HepG2 (cell line): ENCODE measurements around the gene ARHGDIA. TPM values are rescaled to one million over a fixed set of nuclear protein-coding genes. Genes with fewer than 3 reads are reported as not detected.

Experiments
- CREB1 ChIP-seq, 2 experiments: fragments of 450-650 bp in 1 of 2; IDR thresholded peaks; 2 replicates each; pipeline ENCODE4 v1.6.1; 2016 to 2017; ENCODE audit warnings: control low read depth in 1 of 2, mild to moderate bottlenecking in 1 of 2, missing compliant biosample characterization in 1 of 2, missing genetic modification characterization in 1 of 2
- GTF3A ChIP-seq: sonication (generic); formaldehyde crosslinking; conservative IDR thresholded peaks from 2 replicates; pipeline ENCODE4 v1.4.0; 2020; ENCODE audit warnings: mild to moderate bottlenecking, missing genetic modification reagents
- HDAC2 ChIP-seq: sonication (generic); formaldehyde crosslinking; IDR thresholded peaks from 2 replicates; pipeline ENCODE4 v1.4.0; 2020; ENCODE audit warnings: missing genetic modification reagents
- ISL2 ChIP-seq: sonication (generic); formaldehyde crosslinking; IDR thresholded peaks from 2 replicates; pipeline ENCODE4 v1.5.0; 2020; ENCODE audit warnings: missing genetic modification reagents
- ISX ChIP-seq: sonication (generic); formaldehyde crosslinking; conservative IDR thresholded peaks from 2 replicates; pipeline ENCODE4 v1.5.0; 2020; ENCODE audit warnings: missing genetic modification reagents
- MTF1 ChIP-seq: sonication (generic); formaldehyde crosslinking; IDR thresholded peaks from 2 replicates; pipeline ENCODE4 v1.5.0; 2020; ENCODE audit warnings: missing genetic modification reagents
- NR1H2 ChIP-seq: sonication (generic); formaldehyde crosslinking; IDR thresholded peaks from 2 replicates; pipeline ENCODE4 v1.8.1; 2022; ENCODE audit warnings: low read depth, missing genetic modification reagents, borderline replicate concordance
- PITX1 ChIP-seq: sonication (generic); formaldehyde crosslinking; IDR thresholded peaks from 2 replicates; pipeline ENCODE4 v1.5.1; 2020; ENCODE audit warnings: mild to moderate bottlenecking, missing genetic modification reagents
- PRPF4 ChIP-seq: fragments of 200-400 bp; formaldehyde crosslinking; IDR thresholded peaks from 2 replicates; pipeline ENCODE4 v1.6.1; 2016; ENCODE audit warnings: low read length, low read depth; ENCODE audit not compliant: poor library complexity, severe bottlenecking
- SAP130 ChIP-seq: IDR thresholded peaks from 2 replicates; pipeline ENCODE4 v1.6.1; 2016; ENCODE audit warnings: low read depth
- TCF12 ChIP-seq, 2 experiments: fragments of 450-650 bp in 1 of 2; sonication (generic) in 1 of 2; formaldehyde crosslinking in 1 of 2; IDR thresholded peaks; 2 replicates each; pipeline versions ENCODE4 v1.6.1 to v1.8.0; 2017 to 2022; ENCODE audit warnings: antibody characterized with exemption in 1 of 2, mild to moderate bottlenecking in 1 of 2, missing genetic modification reagents in 1 of 2, moderate library complexity in 1 of 2
- WIZ ChIP-seq: sonication (generic); formaldehyde crosslinking; IDR thresholded peaks from 2 replicates; pipeline ENCODE4 v1.5.1; 2020; ENCODE audit warnings: mild to moderate bottlenecking, missing genetic modification reagents
- ZBTB3 ChIP-seq: sonication (generic); formaldehyde crosslinking; IDR thresholded peaks from 2 replicates; pipeline ENCODE4 v1.4.0; 2020; ENCODE audit warnings: low read depth, mild to moderate bottlenecking, moderate library complexity, missing genetic modification reagents, borderline replicate concordance
- ZNF614 ChIP-seq: IDR thresholded peaks from 2 replicates; pipeline ENCODE4 v1.6.1; 2018; ENCODE audit warnings: missing biosample characterization, missing genetic modification reagents, inconsistent platforms, borderline replicate concordance
- ZNF709 ChIP-seq: sonication (generic); formaldehyde crosslinking; IDR thresholded peaks from 2 replicates; pipeline ENCODE4 v1.5.0; 2020; ENCODE audit warnings: mild to moderate bottlenecking, missing genetic modification reagents
- ZNF891 ChIP-seq: sonication (generic); formaldehyde crosslinking; IDR thresholded peaks from 2 replicates; pipeline ENCODE4 v1.5.0; 2020; ENCODE audit warnings: mild to moderate bottlenecking, missing genetic modification reagents
- polyA plus RNA-seq, 8 experiments: library from polyadenylated mRNA; depleted of rRNA in 3 of 8; stranded (reverse) in 7 of 8; unstranded in 1 of 8; fragments of >200 nt; fragmentation: Illumina TruSeq in 4 of 8; extraction: Trizol in 4 of 8; gene quantifications; 2 replicates each; pipeline versions ENCODE4 v1.2.1 to v1.2.3, GENCODE V29; 2011 to 2016; ENCODE audit warnings: low read depth in 4 of 8, missing spikeins in 1 of 8, mixed read lengths in 1 of 8; ENCODE audit not compliant: insufficient read depth in 1 of 8
- total RNA-seq, 5 experiments: library from RNA; depleted of rRNA; stranded (reverse); fragments of >200 nt; fragmentation: Illumina TruSeq; extraction: Trizol; gene quantifications; 2 replicates each; pipeline ENCODE4 v1.2.3, GENCODE V29; 2016; ENCODE audit warnings: low read depth in 1 of 5
- TF ChIP-seq, protein P1 (sequence below): sonication (generic); IDR thresholded peaks from 2 replicates; pipeline ENCODE4 v1.6.1; 2016; ENCODE audit warnings: low read depth, borderline replicate concordance
- TF ChIP-seq, protein P2 (sequence below): sonication (generic); formaldehyde crosslinking; IDR thresholded peaks from 2 replicates; pipeline ENCODE4 v1.8.1; 2023; ENCODE audit warnings: mild to moderate bottlenecking, inconsistent platforms, moderate library complexity, missing genetic modification reagents, borderline replicate concordance
- TF ChIP-seq, protein P3 (sequence below): fragments of 450-650 bp; IDR thresholded peaks from 2 replicates; pipeline ENCODE4 v1.6.1; 2017
- TF ChIP-seq, protein P4 (sequence below): sonication (generic); formaldehyde crosslinking; IDR thresholded peaks from 2 replicates; pipeline ENCODE4 v1.4.0; 2020; ENCODE audit warnings: missing genetic modification reagents
- TF ChIP-seq, protein P5 (sequence below): sonication (generic); formaldehyde crosslinking; IDR thresholded peaks from 2 replicates; pipeline ENCODE4 v1.4.0; 2020; ENCODE audit warnings: mild to moderate bottlenecking, low read depth, missing genetic modification reagents

The ARHGDIA gene
- total and polyA plus RNA-seq, 2 of the 13 experiments (the other 11 are each of a cell fraction or from before 2014, with no cell fraction given) = 40.0 to 64.0 TPM

DNA sequence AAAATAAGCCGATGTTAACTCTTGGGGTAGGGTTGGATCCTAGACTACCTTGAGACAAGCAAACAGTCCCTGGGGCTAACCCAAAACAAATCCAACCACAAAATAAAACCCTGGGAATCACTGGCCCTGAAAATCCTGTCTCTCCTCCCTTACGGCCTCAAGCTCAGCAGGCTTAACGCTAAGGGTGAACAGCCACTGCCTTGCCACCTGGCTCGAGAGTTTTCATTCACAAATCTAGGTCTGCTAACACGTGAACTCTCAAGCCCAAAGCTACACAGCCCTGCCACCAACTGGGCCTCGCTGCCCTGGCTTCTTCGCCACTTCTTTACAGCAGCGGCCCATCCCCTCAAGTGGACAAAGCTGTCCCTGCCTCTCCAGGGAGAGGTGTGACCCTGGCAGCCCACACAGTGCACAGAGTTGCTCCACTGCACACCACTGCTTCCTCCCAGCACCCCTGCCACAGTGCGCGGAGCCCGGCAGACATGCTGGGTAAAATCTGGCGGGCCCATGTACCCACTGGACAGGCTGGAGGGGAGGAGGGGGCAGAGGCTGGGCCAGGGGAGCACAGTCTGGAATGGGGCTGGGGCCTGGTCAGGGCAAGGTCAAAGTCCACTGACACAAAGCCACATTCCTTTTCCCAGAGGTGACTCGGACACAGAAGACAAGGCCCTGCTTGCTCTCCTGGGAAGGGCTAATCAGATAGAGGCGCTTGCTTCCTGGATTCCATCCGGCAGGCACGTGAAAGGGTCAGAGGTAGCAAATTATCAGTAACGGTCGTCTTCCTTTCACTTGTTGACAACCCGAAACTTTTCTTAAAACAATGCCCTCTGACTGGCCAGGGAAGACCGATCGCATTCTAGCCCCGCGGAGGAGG is 39.1 kb upstream of the ARHGDIA start (continued):
- TF ChIP-seq, protein P1, sequence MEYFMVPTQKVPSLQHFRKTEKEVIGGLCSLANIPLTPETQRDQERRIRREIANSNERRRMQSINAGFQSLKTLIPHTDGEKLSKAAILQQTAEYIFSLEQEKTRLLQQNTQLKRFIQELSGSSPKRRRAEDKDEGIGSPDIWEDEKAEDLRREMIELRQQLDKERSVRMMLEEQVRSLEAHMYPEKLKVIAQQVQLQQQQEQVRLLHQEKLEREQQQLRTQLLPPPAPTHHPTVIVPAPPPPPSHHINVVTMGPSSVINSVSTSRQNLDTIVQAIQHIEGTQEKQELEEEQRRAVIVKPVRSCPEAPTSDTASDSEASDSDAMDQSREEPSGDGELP = peak; percentile 29
- TF ChIP-seq, protein P2, sequence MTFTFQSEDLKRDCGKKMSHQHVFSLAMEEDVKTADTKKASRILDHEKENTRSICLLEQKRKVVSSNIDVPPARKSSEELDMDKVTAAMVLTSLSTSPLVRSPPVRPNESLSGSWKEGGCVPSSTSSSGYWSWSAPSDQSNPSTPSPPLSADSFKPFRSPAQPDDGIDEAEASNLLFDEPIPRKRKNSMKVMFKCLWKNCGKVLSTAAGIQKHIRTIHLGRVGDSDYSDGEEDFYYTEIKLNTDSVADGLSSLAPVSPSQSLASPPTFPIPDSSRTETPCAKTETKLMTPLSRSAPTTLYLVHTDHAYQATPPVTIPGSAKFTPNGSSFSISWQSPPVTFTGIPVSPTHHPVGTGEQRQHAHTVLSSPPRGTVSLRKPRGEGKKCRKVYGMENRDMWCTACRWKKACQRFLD (CRISPR knock-in tag) = no peak
- peak; percentile 71; the same call in 1 of the 2 replicates for TF ChIP-seq ISX (CRISPR knock-in tag)
- 0 out of 2 replicates have a peak, but pooled peaks have one; percentile 65 for TF ChIP-seq ZBTB3 (CRISPR knock-in tag)
- peak; percentile 73; the same call in 1 of the 2 replicates for TF ChIP-seq PITX1
- peak; percentile 88 for TF ChIP-seq HDAC2
- TF ChIP-seq, protein P3, sequence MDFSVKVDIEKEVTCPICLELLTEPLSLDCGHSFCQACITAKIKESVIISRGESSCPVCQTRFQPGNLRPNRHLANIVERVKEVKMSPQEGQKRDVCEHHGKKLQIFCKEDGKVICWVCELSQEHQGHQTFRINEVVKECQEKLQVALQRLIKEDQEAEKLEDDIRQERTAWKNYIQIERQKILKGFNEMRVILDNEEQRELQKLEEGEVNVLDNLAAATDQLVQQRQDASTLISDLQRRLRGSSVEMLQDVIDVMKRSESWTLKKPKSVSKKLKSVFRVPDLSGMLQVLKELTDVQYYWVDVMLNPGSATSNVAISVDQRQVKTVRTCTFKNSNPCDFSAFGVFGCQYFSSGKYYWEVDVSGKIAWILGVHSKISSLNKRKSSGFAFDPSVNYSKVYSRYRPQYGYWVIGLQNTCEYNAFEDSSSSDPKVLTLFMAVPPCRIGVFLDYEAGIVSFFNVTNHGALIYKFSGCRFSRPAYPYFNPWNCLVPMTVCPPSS = no peak
- TF ChIP-seq ZNF614 = peak; percentile 66; the same call in 1 of the 2 replicates
- peak; percentile 84; the same call in 1 of the 2 replicates for TF ChIP-seq WIZ
- TF ChIP-seq ZNF891 (CRISPR knock-in tag) = peak; percentile 95; the same call in 1 of the 2 replicates
- TF ChIP-seq, protein P4, sequence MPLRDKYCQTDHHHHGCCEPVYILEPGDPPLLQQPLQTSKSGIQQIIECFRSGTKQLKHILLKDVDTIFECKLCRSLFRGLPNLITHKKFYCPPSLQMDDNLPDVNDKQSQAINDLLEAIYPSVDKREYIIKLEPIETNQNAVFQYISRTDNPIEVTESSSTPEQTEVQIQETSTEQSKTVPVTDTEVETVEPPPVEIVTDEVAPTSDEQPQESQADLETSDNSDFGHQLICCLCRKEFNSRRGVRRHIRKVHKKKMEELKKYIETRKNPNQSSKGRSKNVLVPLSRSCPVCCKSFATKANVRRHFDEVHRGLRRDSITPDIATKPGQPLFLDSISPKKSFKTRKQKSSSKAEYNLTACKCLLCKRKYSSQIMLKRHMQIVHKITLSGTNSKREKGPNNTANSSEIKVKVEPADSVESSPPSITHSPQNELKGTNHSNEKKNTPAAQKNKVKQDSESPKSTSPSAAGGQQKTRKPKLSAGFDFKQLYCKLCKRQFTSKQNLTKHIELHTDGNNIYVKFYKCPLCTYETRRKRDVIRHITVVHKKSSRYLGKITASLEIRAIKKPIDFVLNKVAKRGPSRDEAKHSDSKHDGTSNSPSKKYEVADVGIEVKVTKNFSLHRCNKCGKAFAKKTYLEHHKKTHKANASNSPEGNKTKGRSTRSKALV (CRISPR knock-in tag) = peak; percentile 82
- TF ChIP-seq SAP130 (CRISPR knock-in tag) = peak; percentile 99
- no peak; the same call in 1 of the 2 replicates for TF ChIP-seq GTF3A (CRISPR knock-in tag)
- TF ChIP-seq ISL2 (CRISPR knock-in tag) = peak; percentile 59
- TF ChIP-seq NR1H2 (CRISPR knock-in tag) = no peak
- TF ChIP-seq, protein P5, sequence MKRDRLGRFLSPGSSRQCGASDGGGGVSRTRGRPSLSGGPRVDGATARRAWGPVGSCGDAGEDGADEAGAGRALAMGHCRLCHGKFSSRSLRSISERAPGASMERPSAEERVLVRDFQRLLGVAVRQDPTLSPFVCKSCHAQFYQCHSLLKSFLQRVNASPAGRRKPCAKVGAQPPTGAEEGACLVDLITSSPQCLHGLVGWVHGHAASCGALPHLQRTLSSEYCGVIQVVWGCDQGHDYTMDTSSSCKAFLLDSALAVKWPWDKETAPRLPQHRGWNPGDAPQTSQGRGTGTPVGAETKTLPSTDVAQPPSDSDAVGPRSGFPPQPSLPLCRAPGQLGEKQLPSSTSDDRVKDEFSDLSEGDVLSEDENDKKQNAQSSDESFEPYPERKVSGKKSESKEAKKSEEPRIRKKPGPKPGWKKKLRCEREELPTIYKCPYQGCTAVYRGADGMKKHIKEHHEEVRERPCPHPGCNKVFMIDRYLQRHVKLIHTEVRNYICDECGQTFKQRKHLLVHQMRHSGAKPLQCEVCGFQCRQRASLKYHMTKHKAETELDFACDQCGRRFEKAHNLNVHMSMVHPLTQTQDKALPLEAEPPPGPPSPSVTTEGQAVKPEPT (CRISPR knock-in tag) = 0 out of 2 replicates have a peak, but pooled peaks have one; percentile 54
- TF ChIP-seq CREB1 (IDR thresholded peaks at IDR 0.05) = peak; percentile 27; the same call in 1 of the 2 replicates
- no peak for TF ChIP-seq CREB1 (CRISPR knock-in tag; IDR thresholded peaks at IDR 0.05)
- TF ChIP-seq MTF1 (CRISPR knock-in tag) = no peak
- no peak; the same call in 1 of the 2 replicates for TF ChIP-seq ZNF709 (CRISPR knock-in tag)
- TF ChIP-seq TCF12 (IDR thresholded peaks at IDR 0.05) = no peak
- TF ChIP-seq TCF12 (CRISPR knock-in tag; IDR thresholded peaks at IDR 0.05) = peak; percentile 26; the same call in 1 of the 2 replicates
- no peak for TF ChIP-seq PRPF4
